ENCODE measurements around the gene CSMD2. TPM values are rescaled to one million over a fixed set of nuclear protein-coding genes. Genes with fewer than 3 reads are reported as not detected.

The CSMD2 gene
- total and polyA plus RNA-seq, 7 donors: 0.02 to 0.32 (median 0.10) TPM

DNA sequence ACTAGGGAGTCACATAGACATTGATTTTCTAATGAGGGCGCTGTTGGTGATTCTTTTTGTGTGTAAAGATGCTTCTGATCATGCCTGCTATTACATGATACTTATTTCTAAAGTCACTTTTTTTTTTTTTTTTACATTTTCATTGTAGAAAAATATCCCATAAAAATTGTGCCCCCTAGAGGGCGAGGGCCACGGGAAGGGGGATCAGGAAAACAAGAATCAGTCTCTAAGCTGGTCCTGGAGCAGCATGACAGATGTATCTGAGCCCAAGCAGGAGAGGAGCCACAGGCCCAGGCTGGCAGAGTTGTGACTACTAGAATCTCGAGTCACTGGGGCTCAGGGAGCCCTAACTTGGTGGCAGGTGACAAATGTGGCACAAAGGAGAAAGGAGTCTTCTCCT lies 664.5 kb downstream of the CSMD2 start:
- Histone ChIP-seq H3K4me1 (no peaks in the 10 kb centered on the region), H3K27ac (no peak overlapping the region), H3K4me3 (no peak overlapping the region), H3K27me3 (ENCODE audit: insufficient read depth in 3 of 3, low read length in 2 of 3) (no peaks in the 10 kb centered on the region), H3K9me3 (peaks cover 13% of the 10 kb centered on the region), H3K36me3 (ENCODE audit: insufficient read depth in 1 of 2, low read depth in 1 of 2) (no peaks in the 10 kb centered on the region)
- intact Hi-C loops (cut with DNase I): no loop called here
- ATAC-seq: no peak
- no peak for DNase-seq
- no peak for TF ChIP-seq CTCF (IDR thresholded peaks at IDR 0.05)
- 67 to 69% (median 67%) methylated on average over 4 of the region's 4 CpGs for WGBS, 3 donors

GRCh38 chr1:33497410-33497809 lies 667.6 kb downstream of the CSMD2 start:
- ATAC-seq (no peak), DNase-seq (no peak)
- H3K4me3 ChIP-seq: no peak overlapping the region
- H3K27me3 ChIP-seq (ENCODE audit: insufficient read depth in 3 of 3, low read length in 2 of 3): no peaks in the 10 kb centered on the region
- H3K36me3 ChIP-seq (ENCODE audit: insufficient read depth in 1 of 2, low read depth in 1 of 2): peaks cover 14 to 28% of the 10 kb centered on the region in 2 donors
- 91 to 95% (median 93%) methylated on average over 1 of the region's 1 CpG for WGBS, 3 donors
- H3K4me1 ChIP-seq: no peaks in the 10 kb centered on the region
- no peak for TF ChIP-seq CTCF (IDR thresholded peaks at IDR 0.05)
- intact Hi-C loops (cut with DNase I): no loop called here
- no peak overlapping the region for H3K27ac ChIP-seq
- peaks cover 40% of the 10 kb centered on the region for H3K9me3 ChIP-seq

GRCh38 chr1:33494929-33495328 lies 670.1 kb downstream of the CSMD2 start:
- Histone ChIP-seq H3K4me3 (no peak overlapping the region), H3K9me3 (peaks cover 37% of the 10 kb centered on the region), H3K27ac (no peak overlapping the region), H3K36me3 (ENCODE audit: insufficient read depth in 1 of 2, low read depth in 1 of 2) (peaks cover 23 to 50% of the 10 kb centered on the region in 2 donors), H3K27me3 (ENCODE audit: insufficient read depth in 3 of 3, low read length in 2 of 3) (no peaks in the 10 kb centered on the region), H3K4me1 (no peaks in the 10 kb centered on the region)
- WGBS, 3 donors: 96 to 97% (median 97%) methylated on average over 9 of the region's 9 CpGs
- DNase-seq (no peak), ATAC-seq (no peak)
- TF ChIP-seq CTCF (IDR thresholded peaks at IDR 0.05): no peak
- intact Hi-C loops (cut with DNase I): no loop called here

DNA sequence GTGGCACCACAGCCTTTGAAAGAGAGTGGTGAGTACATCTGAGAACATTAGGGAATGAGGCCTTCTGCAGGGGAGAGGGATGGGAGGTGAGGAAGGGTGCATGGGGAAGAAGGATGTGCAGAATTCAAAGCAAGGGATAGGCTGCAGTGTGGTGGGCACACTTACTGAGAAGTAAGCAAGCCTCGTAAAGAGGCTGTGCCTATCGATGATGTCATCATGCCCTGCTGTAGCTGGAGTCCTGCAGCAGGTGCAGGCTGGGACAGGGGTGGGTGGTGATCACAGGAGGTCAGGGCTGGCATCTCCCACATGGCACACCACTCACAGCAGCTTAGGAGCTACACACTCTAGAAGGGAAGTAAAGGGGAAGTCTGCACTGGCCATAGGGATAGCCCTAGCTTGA lies 676.4 kb downstream of the CSMD2 start:
- H3K9me3 ChIP-seq: peaks cover 16% of the 10 kb centered on the region
- ATAC-seq (no peak), DNase-seq (no peak)
- WGBS, 3 donors: 96 to 97% (median 96%) methylated on average over 2 of the region's 2 CpGs
- no peaks in the 10 kb centered on the region for H3K27me3 ChIP-seq (ENCODE audit: insufficient read depth in 3 of 3, low read length in 2 of 3)
- H3K27ac ChIP-seq: no peak overlapping the region
- TF ChIP-seq CTCF (IDR thresholded peaks at IDR 0.05): no peak
- H3K4me3 ChIP-seq: no peak overlapping the region
- H3K36me3 ChIP-seq (ENCODE audit: insufficient read depth in 1 of 2, low read depth in 1 of 2): peaks cover 15 to 60% of the 10 kb centered on the region in 2 donors
- intact Hi-C loops (cut with DNase I): no loop called here
- no peaks in the 10 kb centered on the region for H3K4me1 ChIP-seq

DNA sequence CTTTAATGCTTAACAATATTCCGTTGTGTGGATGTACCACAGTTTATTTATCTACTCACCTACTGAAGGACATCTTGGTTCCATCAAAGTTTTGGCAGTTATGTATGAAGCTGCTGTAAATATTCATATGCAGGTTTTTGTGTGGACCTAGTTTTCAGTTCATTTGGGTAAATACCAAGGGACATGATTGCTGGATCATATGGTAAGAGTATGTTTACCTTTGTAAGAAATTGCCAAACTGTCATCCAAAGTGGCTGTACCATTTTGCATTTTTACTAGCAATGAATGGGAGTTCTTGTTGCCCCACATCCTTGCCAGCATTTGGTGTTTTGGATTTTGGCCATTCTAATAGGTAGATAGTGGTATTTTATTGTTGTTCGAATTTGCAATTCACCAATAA lies 682.6 kb downstream of the CSMD2 start:
- DNase-seq (no peak), ATAC-seq (no peak)
- intact Hi-C loops (cut with DNase I): no loop called here
- no peak for TF ChIP-seq CTCF (IDR thresholded peaks at IDR 0.05)
- H3K4me3 ChIP-seq: no peak overlapping the region
- no peak overlapping the region for H3K27ac ChIP-seq
- no peaks in the 10 kb centered on the region for H3K4me1 ChIP-seq
- WGBS, 3 donors: 92 to 97% (median 97%) methylated on average over 2 of the region's 2 CpGs
- H3K36me3 ChIP-seq (ENCODE audit: insufficient read depth in 1 of 2, low read depth in 1 of 2): peaks cover 7 to 51% of the 10 kb centered on the region in 2 donors
- no peaks in the 10 kb centered on the region for H3K27me3 ChIP-seq (ENCODE audit: insufficient read depth in 3 of 3, low read length in 2 of 3)
- H3K9me3 ChIP-seq: peaks cover 7% of the 10 kb centered on the region

Measured in psoas muscle (tissue), 8 donors.